Medulla oblongata (tissue), 1 donor: Measurements from ENCODE around the gene ZBTB25.
"Not testable (repeated sequence)": the region's sequence is repeated elsewhere in the genome, so short reads cannot be mapped to it uniquely, and the experiment has no call there.

Experiments used
- DNase-seq: peaks from one replicate; pipeline ENCODE4 v3.0.0-alpha.2; 2015; ENCODE audit errors: extremely low spot score

Gene ZBTB25

GRCh38 chr14:64503434-64504309 is at the start of gene ZBTB25:
TSS of gene ZBTB25 (minus strand) at chr14:64503838. CDS start at chr14:64490533, 13,305 bp downstream.
- DNase-seq, result peak; percentile 93

DNA sequence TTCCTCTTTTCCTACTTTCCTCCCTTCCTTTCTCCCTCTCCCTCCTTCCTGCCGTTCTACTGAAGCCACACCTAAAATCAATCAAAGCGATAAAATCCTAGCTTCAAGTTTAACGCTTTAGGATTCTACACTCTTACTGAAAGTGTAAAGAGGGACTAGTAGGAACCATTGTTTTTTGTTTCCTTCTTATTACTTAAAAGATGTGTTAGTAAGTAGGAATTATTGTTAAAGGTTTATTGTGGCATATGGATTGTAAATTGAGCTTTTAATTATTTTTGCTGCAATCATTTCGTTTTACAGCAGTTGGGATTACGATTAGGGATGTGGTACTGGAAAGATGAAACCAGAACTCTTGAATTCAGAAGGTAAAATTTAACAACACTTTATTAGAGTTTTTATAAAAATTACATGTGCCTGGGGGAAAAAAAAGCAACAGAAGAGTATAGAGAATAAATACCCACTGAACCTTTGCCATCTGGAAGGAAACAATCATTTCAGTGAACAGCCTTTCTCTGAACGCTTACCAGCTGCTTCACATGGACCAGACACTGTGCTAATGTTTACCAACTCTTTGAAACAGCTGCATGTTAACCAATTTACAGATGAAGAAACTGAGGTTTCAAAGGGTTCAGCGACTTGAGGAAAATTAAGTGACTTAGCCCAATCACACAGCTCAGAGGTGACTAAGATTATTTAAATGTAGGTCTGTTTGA is 47.1 kb upstream of the ZBTB25 start:
- DNase-seq, result peak; percentile 72

DNA sequence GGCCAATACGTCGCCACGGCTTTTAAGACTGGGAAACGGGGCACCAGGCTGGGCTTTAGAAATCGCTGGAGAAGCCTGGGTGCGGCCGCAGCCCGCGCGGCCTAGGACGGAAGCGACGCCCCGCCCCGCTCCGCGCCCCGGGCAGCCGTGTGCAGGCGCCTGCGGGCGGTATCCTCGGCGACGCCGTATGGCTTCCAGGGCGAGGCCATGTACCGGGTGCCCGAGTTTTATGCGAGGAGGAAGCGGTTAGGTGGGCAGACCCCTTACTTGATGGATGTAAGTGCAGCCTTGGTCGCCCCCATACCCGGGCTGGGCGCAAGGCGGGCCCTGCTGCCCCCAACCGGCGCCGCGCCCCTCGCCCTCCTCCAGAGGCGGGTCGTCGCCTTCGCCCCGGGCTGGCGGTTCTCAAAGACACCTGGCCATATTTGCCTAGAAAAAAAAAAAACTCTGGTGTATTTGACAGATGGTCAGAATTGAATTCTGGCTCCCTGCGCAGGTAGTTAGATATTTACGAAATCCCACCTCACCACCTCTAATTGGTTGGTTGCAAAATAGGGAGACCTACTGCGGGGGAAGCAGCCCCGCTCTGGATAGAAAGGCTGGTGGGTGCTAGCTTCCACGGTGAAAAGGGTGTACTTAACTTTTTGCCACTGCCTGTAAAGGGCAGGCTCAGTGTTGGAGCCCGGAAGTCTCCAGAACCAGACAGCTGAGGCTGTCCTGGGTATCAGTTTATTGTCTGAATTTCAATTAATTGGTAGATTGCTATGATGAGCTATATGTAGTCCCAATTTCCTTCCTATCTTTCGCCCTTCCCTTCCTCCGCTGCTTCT is 46.4 kb upstream of the ZBTB25 start, which contains the start of gene PPP1R36:
TSS of gene PPP1R36 (plus strand) at position 171 of the 830 bp plus-strand sequence. CDS start at position 208, 37 bp downstream.
- DNase-seq, result peak; percentile 31

GRCh38 chr14:64549016-64549415 is 45.4 kb upstream of the ZBTB25 start:
- DNase-seq, result no peak

- peak; percentile 19 for DNase-seq
These were observed 41.1 kb upstream of the ZBTB25 start for GRCh38 chr14:64544607-64545312.

- no peak for DNase-seq
These were observed 39.2 kb upstream of the ZBTB25 start for GRCh38 chr14:64542836-64543201.

DNA sequence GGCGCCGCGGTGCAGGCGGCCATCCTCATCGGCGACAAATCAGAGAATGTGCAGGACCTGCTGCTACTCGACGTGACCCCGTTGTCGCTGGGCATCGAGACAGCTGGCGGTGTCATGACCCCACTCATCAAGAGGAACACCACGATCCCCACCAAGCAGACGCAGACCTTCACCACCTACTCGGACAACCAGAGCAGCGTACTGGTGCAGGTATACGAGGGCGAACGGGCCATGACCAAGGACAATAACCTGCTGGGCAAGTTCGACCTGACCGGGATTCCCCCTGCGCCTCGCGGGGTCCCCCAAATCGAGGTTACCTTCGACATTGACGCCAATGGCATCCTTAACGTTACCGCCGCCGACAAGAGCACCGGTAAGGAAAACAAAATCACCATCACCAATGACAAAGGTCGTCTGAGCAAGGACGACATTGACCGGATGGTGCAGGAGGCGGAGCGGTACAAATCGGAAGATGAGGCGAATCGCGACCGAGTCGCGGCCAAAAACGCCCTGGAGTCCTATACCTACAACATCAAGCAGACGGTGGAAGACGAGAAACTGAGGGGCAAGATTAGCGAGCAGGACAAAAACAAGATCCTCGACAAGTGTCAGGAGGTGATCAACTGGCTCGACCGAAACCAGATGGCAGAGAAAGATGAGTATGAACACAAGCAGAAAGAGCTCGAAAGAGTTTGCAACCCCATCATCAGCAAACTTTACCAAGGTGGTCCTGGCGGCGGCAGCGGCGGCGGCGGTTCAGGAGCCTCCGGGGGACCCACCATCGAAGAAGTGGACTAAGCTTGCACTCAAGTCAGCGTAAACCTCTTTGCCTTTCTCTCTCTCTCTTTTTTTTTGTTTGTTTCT is 38.6 kb upstream of the ZBTB25 start:
- DNase-seq, result peak; percentile 19

DNA sequence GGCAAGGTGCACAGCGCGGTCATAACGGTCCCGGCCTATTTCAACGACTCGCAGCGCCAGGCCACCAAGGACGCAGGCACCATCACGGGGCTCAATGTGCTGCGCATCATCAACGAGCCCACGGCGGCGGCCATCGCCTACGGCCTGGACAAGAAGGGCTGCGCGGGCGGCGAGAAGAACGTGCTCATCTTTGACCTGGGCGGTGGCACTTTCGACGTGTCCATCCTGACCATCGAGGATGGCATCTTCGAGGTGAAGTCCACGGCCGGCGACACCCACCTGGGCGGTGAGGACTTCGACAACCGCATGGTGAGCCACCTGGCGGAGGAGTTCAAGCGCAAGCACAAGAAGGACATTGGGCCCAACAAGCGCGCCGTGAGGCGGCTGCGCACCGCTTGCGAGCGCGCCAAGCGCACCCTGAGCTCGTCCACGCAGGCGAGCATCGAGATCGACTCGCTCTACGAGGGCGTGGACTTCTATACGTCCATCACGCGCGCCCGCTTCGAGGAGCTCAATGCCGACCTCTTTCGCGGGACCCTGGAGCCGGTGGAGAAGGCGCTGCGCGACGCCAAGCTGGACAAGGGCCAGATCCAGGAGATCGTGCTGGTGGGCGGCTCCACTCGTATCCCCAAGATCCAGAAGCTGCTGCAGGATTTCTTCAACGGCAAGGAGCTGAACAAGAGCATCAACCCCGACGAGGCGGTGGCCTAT is 37.8 kb upstream of the ZBTB25 start:
- DNase-seq, result peak; percentile 30

DNA sequence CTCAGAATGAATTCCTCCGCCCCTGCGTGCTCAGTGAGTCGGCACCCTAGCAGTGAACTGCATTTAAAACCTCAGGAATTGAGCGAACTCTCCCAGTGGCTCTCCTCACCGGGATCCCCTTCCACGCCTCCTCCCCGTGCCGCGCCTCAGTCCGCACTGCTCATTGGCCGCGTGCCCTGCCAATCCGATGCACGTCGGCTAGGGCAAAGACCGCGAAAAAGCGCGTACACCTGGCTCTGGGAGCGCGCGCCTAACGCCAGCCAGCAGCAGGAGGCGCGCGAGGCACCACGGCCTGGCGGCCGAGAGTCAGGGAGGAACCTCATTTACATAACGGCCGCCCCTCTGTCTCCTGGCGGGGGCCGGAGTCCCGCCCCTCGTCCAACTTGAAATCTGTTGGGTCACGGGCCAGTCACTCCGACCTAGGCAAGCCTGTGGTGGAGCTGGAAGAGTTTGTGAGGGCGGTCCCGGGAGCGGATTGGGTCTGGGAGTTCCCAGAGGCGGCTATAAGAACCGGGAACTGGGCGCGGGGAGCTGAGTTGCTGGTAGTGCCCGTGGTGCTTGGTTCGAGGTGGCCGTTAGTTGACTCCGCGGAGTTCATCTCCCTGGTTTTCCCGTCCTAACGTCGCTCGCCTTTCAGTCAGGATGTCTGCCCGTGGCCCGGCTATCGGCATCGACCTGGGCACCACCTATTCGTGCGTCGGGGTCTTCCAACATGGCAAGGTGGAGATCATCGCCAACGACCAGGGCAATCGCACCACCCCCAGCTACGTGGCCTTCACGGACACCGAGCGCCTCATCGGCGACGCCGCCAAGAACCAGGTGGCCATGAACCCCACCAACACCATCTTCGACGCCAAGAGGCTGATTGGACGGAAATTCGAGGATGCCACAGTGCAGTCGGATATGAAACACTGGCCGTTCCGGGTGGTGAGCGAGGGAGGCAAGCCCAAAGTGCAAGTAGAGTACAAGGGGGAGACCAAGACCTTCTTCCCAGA is 36.9 kb upstream of the ZBTB25 start, which contains the start of gene HSPA2:
TSS of gene HSPA2 (plus strand) at position 534 of the 995 bp plus-strand sequence. CDS start at position 643, 109 bp downstream.
- peak; percentile 100 for DNase-seq

DNA sequence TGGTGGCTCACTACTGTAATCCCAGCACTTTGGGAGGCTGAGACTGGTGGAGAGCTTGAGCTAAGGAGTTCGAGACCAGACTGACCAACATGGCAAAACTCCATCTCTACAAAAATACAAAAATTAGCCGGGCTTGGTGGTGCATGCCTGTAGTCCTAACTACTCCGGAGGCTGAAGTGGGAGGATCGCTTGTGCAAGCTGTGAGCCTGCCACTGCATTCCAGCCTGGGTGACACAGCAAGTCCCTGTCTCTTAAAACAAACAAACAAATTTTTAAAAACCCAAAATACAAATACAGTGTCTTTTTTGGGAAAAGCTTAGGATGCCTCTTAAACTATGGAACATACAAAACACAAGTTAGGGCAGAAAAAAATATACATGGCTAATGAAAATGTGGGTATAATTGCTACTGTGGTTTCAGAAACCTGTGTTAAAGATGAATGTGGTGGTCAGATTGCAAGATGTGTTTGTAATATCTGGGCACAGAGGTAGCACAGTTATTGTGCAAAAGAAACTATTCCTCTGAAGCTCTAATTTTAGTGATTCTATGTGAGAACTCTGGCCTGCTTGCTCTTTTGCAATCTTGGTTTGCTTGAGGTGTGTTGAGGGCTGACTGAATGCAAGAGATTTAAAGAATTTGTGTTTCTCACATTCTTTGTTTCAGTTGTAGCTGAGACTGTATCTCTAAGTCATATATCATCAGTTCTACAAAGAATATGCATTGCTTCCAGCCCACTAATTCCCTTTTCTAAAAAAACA is 33.0 kb upstream of the ZBTB25 start:
- DNase-seq, result no peak

DNA sequence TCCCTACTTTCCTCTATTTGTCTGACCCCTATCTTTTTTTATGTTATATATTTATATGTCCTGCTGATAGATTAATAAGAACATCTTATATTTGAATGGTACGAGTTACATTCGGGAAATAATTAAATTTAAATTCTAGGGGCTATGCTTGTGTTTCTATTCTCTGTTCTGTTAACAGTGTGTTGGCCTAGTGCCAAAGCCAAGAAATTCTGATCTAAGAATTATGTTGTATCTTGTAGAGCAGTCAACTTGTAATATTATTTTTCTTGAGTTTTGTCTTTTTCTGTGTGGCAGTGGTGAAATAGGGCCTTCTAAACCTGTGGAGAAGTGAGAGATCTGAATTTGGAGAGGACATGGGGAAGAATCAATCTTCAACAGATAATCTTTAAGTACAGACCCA is 27.9 kb upstream of the ZBTB25 start:
- no peak for DNase-seq

GRCh38 chr14:64525354-64525753 is 21.7 kb upstream of the ZBTB25 start:
- DNase-seq, result no peak

DNA sequence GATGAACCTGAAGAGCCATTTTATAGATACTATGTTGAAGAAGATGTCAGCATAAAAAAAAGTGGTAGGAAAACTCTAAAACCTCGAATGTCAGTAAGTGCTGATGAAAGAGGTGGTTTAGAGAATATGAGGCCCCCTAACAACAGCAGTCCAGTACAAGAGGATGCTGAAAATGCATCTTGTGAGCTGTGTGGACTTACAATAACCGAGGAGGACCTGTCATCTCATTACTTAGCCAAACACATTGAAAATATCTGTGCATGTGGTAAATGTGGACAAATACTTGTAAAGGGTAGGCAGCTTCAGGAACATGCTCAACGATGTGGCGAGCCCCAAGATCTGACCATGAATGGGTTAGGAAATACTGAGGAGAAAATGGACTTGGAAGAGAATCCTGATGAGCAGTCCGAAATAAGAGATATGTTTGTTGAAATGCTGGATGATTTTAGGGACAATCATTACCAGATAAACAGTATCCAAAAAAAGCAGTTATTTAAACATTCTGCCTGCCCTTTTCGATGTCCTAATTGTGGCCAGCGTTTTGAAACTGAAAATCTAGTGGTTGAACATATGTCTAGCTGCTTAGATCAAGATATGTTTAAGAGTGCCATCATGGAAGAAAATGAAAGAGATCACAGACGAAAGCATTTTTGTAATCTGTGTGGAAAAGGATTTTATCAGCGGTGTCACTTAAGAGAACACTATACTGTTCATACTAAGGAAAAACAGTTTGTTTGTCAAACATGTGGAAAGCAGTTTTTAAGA is 19.1 kb upstream of the ZBTB25 start:
- DNase-seq, result no peak

GRCh38 chr14:64520699-64521098 is 17.1 kb upstream of the ZBTB25 start:
- no peak for DNase-seq

GRCh38 chr14:64518229-64518628 is 14.6 kb upstream of the ZBTB25 start:
- DNase-seq, result no peak

GRCh38 chr14:64517667-64518066 is 14.0 kb upstream of the ZBTB25 start:
- DNase-seq, result not testable (repeated sequence)

DNA sequence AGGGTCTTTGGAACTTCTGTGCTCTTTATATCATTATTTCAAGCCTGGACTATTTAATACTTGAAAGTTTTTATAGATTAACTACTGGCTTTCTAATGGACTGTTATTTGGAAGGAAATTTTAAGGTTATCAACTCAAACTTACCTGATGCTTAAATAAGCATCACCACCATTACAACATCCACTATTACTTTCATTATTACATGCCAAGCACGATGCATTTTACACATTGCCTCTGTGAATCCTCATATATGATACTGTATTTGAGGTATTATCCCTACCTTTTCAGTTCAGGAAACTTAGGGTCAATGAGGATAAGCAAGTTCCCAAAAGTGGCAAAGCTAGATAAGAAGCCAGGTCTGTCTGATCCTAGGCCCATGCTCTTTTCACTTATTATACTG is 13.3 kb upstream of the ZBTB25 start:
- DNase-seq, result no peak
